Liver (tissue), 9 donors: Measurements from ENCODE around the gene GAD1. TPM values are rescaled to one million over a fixed set of nuclear protein-coding genes. Genes with fewer than 3 reads are reported as not detected.

Experiments used
- DNase-seq: peaks from one replicate; pipeline ENCODE4 v3.0.0-alpha.2; 2017; ENCODE audit warnings: low spot score
- H3K27ac ChIP-seq, 2 donors: one replicate each; pipeline ENCODE4 v1.7.0; 2013; ENCODE audit warnings: inconsistent platforms in 2 of 2, low read length in 2 of 2, control low read depth in 1 of 2, low read depth in 1 of 2, mild to moderate bottlenecking in 1 of 2
- H3K27me3 ChIP-seq, 4 donors: one replicate each; pipeline versions ENCODE4 v1.6.1 to v1.7.0; 2013; ENCODE audit warnings: low read length in 3 of 4, inconsistent platforms in 1 of 4, mild to moderate bottlenecking in 1 of 4, moderate library complexity in 1 of 4; ENCODE audit not compliant: control insufficient read depth in 4 of 4, insufficient read depth in 4 of 4
- H3K36me3 ChIP-seq, 4 donors: one replicate each; pipeline versions ENCODE4 v1.6.1 to v1.7.0; 2013; ENCODE audit warnings: low read length in 3 of 4, mild to moderate bottlenecking in 3 of 4, low read depth in 1 of 4, moderate library complexity in 1 of 4; ENCODE audit not compliant: control insufficient read depth in 4 of 4, insufficient read depth in 3 of 4
- H3K4me1 ChIP-seq, 4 donors: one replicate each; pipeline versions ENCODE4 v1.6.1 to v1.7.0; 2013; ENCODE audit warnings: low read length in 3 of 4, mild to moderate bottlenecking in 3 of 4, moderate library complexity in 1 of 4; ENCODE audit not compliant: control insufficient read depth in 4 of 4, insufficient read depth in 4 of 4
- H3K4me3 ChIP-seq, 3 donors: one replicate each; pipeline versions ENCODE4 v1.6.1 to v1.7.0; 2013; ENCODE audit warnings: low read length in 3 of 3, control low read depth in 1 of 3, low read depth in 1 of 3, mild to moderate bottlenecking in 1 of 3
- H3K9ac ChIP-seq, 2 donors: one replicate each; pipeline ENCODE4 v1.7.0; 2013; ENCODE audit warnings: low read length in 2 of 2, mild to moderate bottlenecking in 2 of 2, moderate library complexity in 2 of 2, control low read depth in 1 of 2, low read depth in 1 of 2
- H3K9me3 ChIP-seq, 4 donors: one replicate each; pipeline versions ENCODE4 v1.6.1 to v1.7.0; 2013; ENCODE audit warnings: low read length in 3 of 4; ENCODE audit not compliant: control insufficient read depth in 4 of 4
- ATF3 ChIP-seq: IDR thresholded peaks from 2 replicates; pipeline ENCODE4 v1.6.1; 2016; ENCODE audit warnings: antibody characterized with exemption
- EGR1 ChIP-seq, 2 donors: IDR thresholded peaks; 2 replicates each; pipeline ENCODE4 v1.6.1; 2016 to 2018; ENCODE audit warnings: antibody characterized with exemption in 2 of 2, low read depth in 2 of 2
- FOXA1 ChIP-seq: IDR thresholded peaks from 2 replicates; pipeline ENCODE4 v1.6.1; 2016; ENCODE audit warnings: antibody characterized with exemption
- FOXA2 ChIP-seq: IDR thresholded peaks from 2 replicates; pipeline ENCODE4 v1.6.1; 2016; ENCODE audit warnings: antibody characterized with exemption
- HNF4A ChIP-seq, 2 donors: conservative IDR thresholded peaks; 2 replicates each; pipeline ENCODE4 v1.6.1; 2016; ENCODE audit warnings: antibody characterized with exemption in 2 of 2, mild to moderate bottlenecking in 2 of 2
- HNF4G ChIP-seq: IDR thresholded peaks from 2 replicates; pipeline ENCODE4 v1.6.1; 2016; ENCODE audit warnings: antibody characterized with exemption
- RXRA ChIP-seq, 2 donors: IDR thresholded peaks; 2 replicates each; pipeline ENCODE4 v1.6.1; 2017 to 2018; ENCODE audit warnings: antibody characterized with exemption in 2 of 2, mild to moderate bottlenecking in 1 of 2
- WGBS: extraction: QIAGEN DNeasy Blood & Tissue Kit; methylation state at CpG from one replicate; pipeline ENCODE4 v1.1.7; 2013; 5-methylcytosine and 5-hydroxymethylcytosine counted together
- polyA plus RNA-seq, 2 donors: library from polyadenylated mRNA; stranded (reverse) in 1 of 2; unstranded in 1 of 2; fragments of 200-250 nt in 1 of 2; fragments of >200 nt in 1 of 2; fragmentation: Nextera tagmentation in 1 of 2; extraction: Ambion mirVana in 1 of 2; gene quantifications; one replicate each; pipeline versions ENCODE4 v1.2.1 to v1.2.3, GENCODE V29; 2013 to 2015
- total RNA-seq, 2 donors: library from RNA; depleted of rRNA; stranded (reverse); fragments of >200 nt; gene quantifications; one replicate each; pipeline ENCODE4 v1.2.3, GENCODE V29; 2014
- TF ChIP-seq, protein P1 (sequence below): IDR thresholded peaks from 2 replicates; pipeline ENCODE4 v1.6.1; 2016; ENCODE audit warnings: antibody characterized with exemption, mild to moderate bottlenecking
- TF ChIP-seq, protein P2 (sequence below): IDR thresholded peaks from 2 replicates; pipeline ENCODE4 v1.6.1; 2016; ENCODE audit warnings: antibody characterized with exemption
- donor health status: healthy.
- donor health status: healthy.
- donor health status: healthy.
- donor health status: healthy.
- donor health status: healthy.

Gene GAD1
- total and polyA plus RNA-seq, 4 donors: 0.08 to 0.19 TPM; not detected in 2

- no peaks in the 10 kb centered on the region for H3K9me3 ChIP-seq
- WGBS: 22% methylated on average over 40 of the region's 40 CpGs
- H3K27ac ChIP-seq: no peak overlapping the region
- peaks cover 21 to 60% (median 56%) of the 10 kb centered on the region in 4 donors for H3K4me1 ChIP-seq
- peaks cover 0 to 35% (median 18%) of the 10 kb centered on the region in 4 donors for H3K27me3 ChIP-seq
- H3K36me3 ChIP-seq: no peaks in the 10 kb centered on the region
- DNase-seq: no peak
- no peak overlapping the region for H3K4me3 ChIP-seq
- H3K9ac ChIP-seq: no peak overlapping the region
- TF ChIP-seq HNF4A (conservative IDR thresholded peaks at IDR 0.05) (no peak), HNF4G (no peak), FOXA1 (no peak), FOXA2 (no peak)
- TF ChIP-seq, protein P1, sequence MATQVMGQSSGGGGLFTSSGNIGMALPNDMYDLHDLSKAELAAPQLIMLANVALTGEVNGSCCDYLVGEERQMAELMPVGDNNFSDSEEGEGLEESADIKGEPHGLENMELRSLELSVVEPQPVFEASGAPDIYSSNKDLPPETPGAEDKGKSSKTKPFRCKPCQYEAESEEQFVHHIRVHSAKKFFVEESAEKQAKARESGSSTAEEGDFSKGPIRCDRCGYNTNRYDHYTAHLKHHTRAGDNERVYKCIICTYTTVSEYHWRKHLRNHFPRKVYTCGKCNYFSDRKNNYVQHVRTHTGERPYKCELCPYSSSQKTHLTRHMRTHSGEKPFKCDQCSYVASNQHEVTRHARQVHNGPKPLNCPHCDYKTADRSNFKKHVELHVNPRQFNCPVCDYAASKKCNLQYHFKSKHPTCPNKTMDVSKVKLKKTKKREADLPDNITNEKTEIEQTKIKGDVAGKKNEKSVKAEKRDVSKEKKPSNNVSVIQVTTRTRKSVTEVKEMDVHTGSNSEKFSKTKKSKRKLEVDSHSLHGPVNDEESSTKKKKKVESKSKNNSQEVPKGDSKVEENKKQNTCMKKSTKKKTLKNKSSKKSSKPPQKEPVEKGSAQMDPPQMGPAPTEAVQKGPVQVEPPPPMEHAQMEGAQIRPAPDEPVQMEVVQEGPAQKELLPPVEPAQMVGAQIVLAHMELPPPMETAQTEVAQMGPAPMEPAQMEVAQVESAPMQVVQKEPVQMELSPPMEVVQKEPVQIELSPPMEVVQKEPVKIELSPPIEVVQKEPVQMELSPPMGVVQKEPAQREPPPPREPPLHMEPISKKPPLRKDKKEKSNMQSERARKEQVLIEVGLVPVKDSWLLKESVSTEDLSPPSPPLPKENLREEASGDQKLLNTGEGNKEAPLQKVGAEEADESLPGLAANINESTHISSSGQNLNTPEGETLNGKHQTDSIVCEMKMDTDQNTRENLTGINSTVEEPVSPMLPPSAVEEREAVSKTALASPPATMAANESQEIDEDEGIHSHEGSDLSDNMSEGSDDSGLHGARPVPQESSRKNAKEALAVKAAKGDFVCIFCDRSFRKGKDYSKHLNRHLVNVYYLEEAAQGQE: no peak
Measured at GRCh38 chr2:170821531-170822289, 5.0 kb downstream of the GAD1 start.

DNA sequence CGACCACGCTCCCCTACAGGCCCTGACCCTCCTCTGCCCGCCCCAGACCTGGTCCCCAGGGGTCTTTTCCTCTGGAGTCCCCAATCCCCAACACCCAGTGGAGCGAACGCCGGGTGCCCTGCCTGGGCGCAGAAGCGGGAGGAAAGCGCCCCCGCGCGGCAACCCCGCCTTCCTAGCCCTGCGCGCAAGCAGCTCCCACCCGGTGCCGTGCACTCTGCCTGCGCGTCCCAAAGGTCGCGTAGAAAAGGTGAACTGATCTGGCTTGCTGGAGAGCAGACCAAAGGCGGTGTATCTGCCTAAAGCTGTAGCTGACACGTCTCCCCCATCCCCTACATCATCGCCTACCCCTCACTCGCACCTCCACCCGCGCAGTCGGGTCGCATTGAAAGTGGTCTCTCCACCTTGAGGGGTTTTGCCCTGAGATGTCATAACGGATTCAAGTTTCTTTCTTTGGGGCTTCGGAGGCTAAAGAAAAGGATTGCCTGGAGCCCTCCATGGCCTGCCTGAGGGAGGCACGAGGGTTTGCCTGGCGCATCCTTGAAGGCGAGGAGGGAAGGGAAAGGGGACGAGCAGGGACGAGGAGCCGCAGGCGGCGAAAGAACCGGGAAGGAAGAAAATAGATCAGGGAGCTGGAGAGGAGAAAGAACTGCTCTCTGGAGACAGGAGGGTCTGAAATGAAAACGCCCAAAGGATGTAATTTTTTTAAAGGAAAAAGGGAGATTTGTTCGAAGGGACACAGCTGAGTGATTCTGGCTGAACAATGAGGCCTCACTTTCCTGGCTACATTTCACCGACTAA lies 5.8 kb downstream of the GAD1 start:
- Histone ChIP-seq H3K36me3 (no peaks in the 10 kb centered on the region), H3K4me1 (peaks cover 15 to 52% (median 50%) of the 10 kb centered on the region in 4 donors), H3K4me3 (peak overlapping the region in 1 of 3 donors; percentile 30), H3K27ac (no peak overlapping the region), H3K9me3 (no peaks in the 10 kb centered on the region), H3K27me3 (peaks cover 0 to 33% (median 18%) of the 10 kb centered on the region in 4 donors), H3K9ac (no peak overlapping the region)
- TF ChIP-seq ATF3 (no peak), HNF4A (conservative IDR thresholded peaks at IDR 0.05) (peak in 1 of 2 donors; percentile 49), FOXA1 (no peak), EGR1 (IDR thresholded peaks at IDR 0.05; ENCODE audit: low read depth in 2 of 2) (no peak), RXRA (IDR thresholded peaks at IDR 0.05) (no peak)
- TF ChIP-seq, protein P1: no peak
- TF ChIP-seq, protein P2, sequence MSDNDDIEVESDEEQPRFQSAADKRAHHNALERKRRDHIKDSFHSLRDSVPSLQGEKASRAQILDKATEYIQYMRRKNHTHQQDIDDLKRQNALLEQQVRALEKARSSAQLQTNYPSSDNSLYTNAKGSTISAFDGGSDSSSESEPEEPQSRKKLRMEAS: no peak
- 30% methylated on average over 43 of the region's 43 CpGs for WGBS
- no peak for DNase-seq
